Measurements from ENCODE around the gene PPM1H.
"Not testable (repeated sequence)": the region's sequence is repeated elsewhere in the genome, so short reads cannot be mapped to it uniquely, and the experiment has no call there.

PPM1H gene

GRCh38 chr12:62760779-62761178, 174.2 kb downstream of the PPM1H start:
- no peak overlapping the region for H3K4me3 ChIP-seq (ENCODE audit: low read length in 2 of 2)
- no peak overlapping the region for H3K4ac ChIP-seq (ENCODE audit: low read length)
- H3K14ac ChIP-seq (ENCODE audit: low read length) = no peak overlapping the region
- H2AK5ac ChIP-seq (ENCODE audit: low read depth, low read length) = no peak overlapping the region
- no peak for DNase-seq (ENCODE audit: low spot score)
- H3K4me2 ChIP-seq (ENCODE audit: insufficient read depth, low read length, poor library complexity, severe bottlenecking) = no peak overlapping the region
- no peak overlapping the region for H2AFZ ChIP-seq (ENCODE audit: low read length)
- no peaks in the 10 kb centered on the region for H3K4me1 ChIP-seq (ENCODE audit: control insufficient read depth in 2 of 2, insufficient read depth in 1 of 2, low read depth in 1 of 2, low read length in 2 of 2)
- H3K79me1 ChIP-seq (ENCODE audit: low read depth, low read length) = no peaks in the 10 kb centered on the region
- H3K23ac ChIP-seq (ENCODE audit: low read depth, low read length, poor library complexity) = no peak overlapping the region
- H2BK12ac ChIP-seq (ENCODE audit: low read length) = no peak overlapping the region
- no peak overlapping the region for H2BK120ac ChIP-seq (ENCODE audit: low read depth, low read length)
- no peak overlapping the region for H3K27ac ChIP-seq (replicated peaks; ENCODE audit: low read length)
- H2BK15ac ChIP-seq (ENCODE audit: low read length) = no peak overlapping the region
- no CpG with 5 or more reads among the region's 2 CpGs for WGBS, 2 donors (ENCODE audit: extremely low coverage in 2 of 2, insufficient read length in 2 of 2, insufficient replicate concordance in 1 of 2)
- H2BK5ac ChIP-seq (ENCODE audit: low read length) = no peak overlapping the region
- H3K9me3 ChIP-seq (replicated peaks in 1 of 2; ENCODE audit: control insufficient read depth in 2 of 2, insufficient read depth in 1 of 2, low read depth in 1 of 2, low read length in 2 of 2) = peaks cover 0 to 4% of the 10 kb centered on the region in 2 donors
- no peak overlapping the region for H4K8ac ChIP-seq (ENCODE audit: low read depth, low read length)
- no peak overlapping the region for H3K9ac ChIP-seq (ENCODE audit: low read depth, low read length, poor library complexity)
- H3K27me3 ChIP-seq (ENCODE audit: control insufficient read depth in 3 of 3, insufficient read depth in 3 of 3, low read depth in 1 of 3, low read length in 3 of 3) = no peaks in the 10 kb centered on the region
- H3K36me3 ChIP-seq (replicated peaks in 1 of 2; ENCODE audit: control insufficient read depth in 2 of 2, insufficient read depth in 2 of 2, low read length in 2 of 2) = no peaks in the 10 kb centered on the region
- H3K18ac ChIP-seq (ENCODE audit: low read length) = no peak overlapping the region
- no peak overlapping the region for H4K91ac ChIP-seq (ENCODE audit: low read depth, low read length, poor library complexity)

- H2BK5ac ChIP-seq (ENCODE audit: low read length) = not testable (repeated sequence)
Measured at GRCh38 chr12:62760341-62760740, 174.6 kb downstream of the PPM1H start.

GRCh38 chr12:62758216-62758615, 176.7 kb downstream of the PPM1H start:
- no peak overlapping the region for H3K23ac ChIP-seq (ENCODE audit: low read depth, low read length, poor library complexity)
- no peaks in the 10 kb centered on the region for H3K27me3 ChIP-seq (ENCODE audit: control insufficient read depth in 3 of 3, insufficient read depth in 3 of 3, low read depth in 1 of 3, low read length in 3 of 3)
- H4K91ac ChIP-seq (ENCODE audit: low read depth, low read length, poor library complexity) = no peak overlapping the region
- peaks cover 0 to 7% of the 10 kb centered on the region in 2 donors for H3K9me3 ChIP-seq (replicated peaks in 1 of 2; ENCODE audit: control insufficient read depth in 2 of 2, insufficient read depth in 1 of 2, low read depth in 1 of 2, low read length in 2 of 2)
- H3K27ac ChIP-seq (replicated peaks; ENCODE audit: low read length) = no peak overlapping the region
- no peak overlapping the region for H2BK5ac ChIP-seq (ENCODE audit: low read length)
- H3K4ac ChIP-seq (ENCODE audit: low read length) = no peak overlapping the region
- H3K4me2 ChIP-seq (ENCODE audit: insufficient read depth, low read length, poor library complexity, severe bottlenecking) = no peak overlapping the region
- H3K4me1 ChIP-seq (ENCODE audit: control insufficient read depth in 2 of 2, insufficient read depth in 1 of 2, low read depth in 1 of 2, low read length in 2 of 2) = no peaks in the 10 kb centered on the region
- H3K14ac ChIP-seq (ENCODE audit: low read length) = no peak overlapping the region
- DNase-seq (ENCODE audit: low spot score) = no peak
- H2AFZ ChIP-seq (ENCODE audit: low read length) = no peak overlapping the region
- H2BK120ac ChIP-seq (ENCODE audit: low read depth, low read length) = no peak overlapping the region
- H2AK5ac ChIP-seq (ENCODE audit: low read depth, low read length) = no peak overlapping the region
- no peak overlapping the region for H2BK15ac ChIP-seq (ENCODE audit: low read length)
- H3K79me1 ChIP-seq (ENCODE audit: low read depth, low read length) = no peaks in the 10 kb centered on the region
- WGBS, 2 donors (ENCODE audit: extremely low coverage in 2 of 2, insufficient read length in 2 of 2, insufficient replicate concordance in 1 of 2) = no CpG with 5 or more reads among the region's 1 CpG
- no peak overlapping the region for H3K4me3 ChIP-seq (ENCODE audit: low read length in 2 of 2)
- H3K36me3 ChIP-seq (replicated peaks in 1 of 2; ENCODE audit: control insufficient read depth in 2 of 2, insufficient read depth in 2 of 2, low read length in 2 of 2) = no peaks in the 10 kb centered on the region
- H3K18ac ChIP-seq (ENCODE audit: low read length) = no peak overlapping the region
- H2BK12ac ChIP-seq (ENCODE audit: low read length) = no peak overlapping the region
- no peak overlapping the region for H3K9ac ChIP-seq (ENCODE audit: low read depth, low read length, poor library complexity)
- no peak overlapping the region for H4K8ac ChIP-seq (ENCODE audit: low read depth, low read length)

More at GRCh38 chr12:62760341-62760740, 174.6 kb downstream of the PPM1H start:
- H2BK12ac ChIP-seq (ENCODE audit: low read length); DNase-seq (ENCODE audit: low spot score); H2BK15ac ChIP-seq (ENCODE audit: low read length); H2BK120ac ChIP-seq (ENCODE audit: low read depth, low read length); H4K91ac ChIP-seq (ENCODE audit: low read depth, low read length, poor library complexity); H2AK5ac ChIP-seq (ENCODE audit: low read depth, low read length); H3K14ac ChIP-seq (ENCODE audit: low read length); H3K4me3 ChIP-seq (ENCODE audit: low read length in 2 of 2); H3K23ac ChIP-seq (ENCODE audit: low read depth, low read length, poor library complexity); H2AFZ ChIP-seq (ENCODE audit: low read length); H3K36me3 ChIP-seq (replicated peaks in 1 of 2; ENCODE audit: control insufficient read depth in 2 of 2, insufficient read depth in 2 of 2, low read length in 2 of 2); H3K4me1 ChIP-seq (ENCODE audit: control insufficient read depth in 2 of 2, insufficient read depth in 1 of 2, low read depth in 1 of 2, low read length in 2 of 2); H3K9ac ChIP-seq (ENCODE audit: low read depth, low read length, poor library complexity); H4K8ac ChIP-seq (ENCODE audit: low read depth, low read length); H3K9me3 ChIP-seq (replicated peaks in 1 of 2; ENCODE audit: control insufficient read depth in 2 of 2, insufficient read depth in 1 of 2, low read depth in 1 of 2, low read length in 2 of 2); H3K18ac ChIP-seq (ENCODE audit: low read length); H3K27ac ChIP-seq (replicated peaks; ENCODE audit: low read length); H3K4me2 ChIP-seq (ENCODE audit: insufficient read depth, low read length, poor library complexity, severe bottlenecking); H3K27me3 ChIP-seq (ENCODE audit: control insufficient read depth in 3 of 3, insufficient read depth in 3 of 3, low read depth in 1 of 3, low read length in 3 of 3); H3K79me1 ChIP-seq (ENCODE audit: low read depth, low read length); H3K4ac ChIP-seq (ENCODE audit: low read length): not testable (repeated sequence)
- whole genome bisulfite sequencing, 2 donors (ENCODE audit: extremely low coverage in 2 of 2, insufficient read length in 2 of 2, insufficient replicate concordance in 1 of 2) = no CpG with 5 or more reads among the region's 3 CpGs

GRCh38 chr12:62757048-62757447, 177.9 kb downstream of the PPM1H start:
- Histone ChIP-seq H3K4me1 (ENCODE audit: control insufficient read depth in 2 of 2, insufficient read depth in 1 of 2, low read depth in 1 of 2, low read length in 2 of 2) (no peaks in the 10 kb centered on the region), H2AFZ (ENCODE audit: low read length) (no peak overlapping the region), H3K27ac (replicated peaks; ENCODE audit: low read length) (no peak overlapping the region), H3K4ac (ENCODE audit: low read length) (no peak overlapping the region), H2BK120ac (ENCODE audit: low read depth, low read length) (no peak overlapping the region), H2AK5ac (ENCODE audit: low read depth, low read length) (no peak overlapping the region), H2BK5ac (ENCODE audit: low read length) (no peak overlapping the region), H3K23ac (ENCODE audit: low read depth, low read length, poor library complexity) (no peak overlapping the region), H3K14ac (ENCODE audit: low read length) (no peak overlapping the region), H3K4me2 (ENCODE audit: insufficient read depth, low read length, poor library complexity, severe bottlenecking) (no peak overlapping the region), H3K27me3 (ENCODE audit: control insufficient read depth in 3 of 3, insufficient read depth in 3 of 3, low read depth in 1 of 3, low read length in 3 of 3) (no peaks in the 10 kb centered on the region), H4K8ac (ENCODE audit: low read depth, low read length) (no peak overlapping the region), H3K79me1 (ENCODE audit: low read depth, low read length) (no peaks in the 10 kb centered on the region), H3K36me3 (replicated peaks in 1 of 2; ENCODE audit: control insufficient read depth in 2 of 2, insufficient read depth in 2 of 2, low read length in 2 of 2) (no peaks in the 10 kb centered on the region), H2BK12ac (ENCODE audit: low read length) (no peak overlapping the region), H3K18ac (ENCODE audit: low read length) (no peak overlapping the region), H2BK15ac (ENCODE audit: low read length) (no peak overlapping the region), H3K9ac (ENCODE audit: low read depth, low read length, poor library complexity) (no peak overlapping the region), H3K9me3 (replicated peaks in 1 of 2; ENCODE audit: control insufficient read depth in 2 of 2, insufficient read depth in 1 of 2, low read depth in 1 of 2, low read length in 2 of 2) (peaks cover 0 to 7% of the 10 kb centered on the region in 2 donors), H3K4me3 (ENCODE audit: low read length in 2 of 2) (no peak overlapping the region), H4K91ac (ENCODE audit: low read depth, low read length, poor library complexity) (no peak overlapping the region)
- DNase-seq (ENCODE audit: low spot score) = no peak
- WGBS, 2 donors (ENCODE audit: extremely low coverage in 2 of 2, insufficient read length in 2 of 2, insufficient replicate concordance in 1 of 2) = no CpG with 5 or more reads among the region's 2 CpGs

Data from neuronal stem cell (in vitro differentiated cells).